DMS79 treated with DMSO at 0.1 percent for 48 hours (cell line): ENCODE results near the gene CREM.
"Not testable (repeated sequence)": the region's sequence is repeated elsewhere in the genome, so short reads cannot be mapped to it uniquely, and the experiment has no call there.

Experiments
- DNase-seq: peaks from one replicate; lab custom pipeline; 2025; lab: John Stamatoyannopoulos, UW

CREM gene

GRCh38 chr10:35194471-35194870 lies 67.8 kb downstream of the CREM start:
- DNase-seq: no peak

- no peak for DNase-seq
These were observed 68.3 kb downstream of the CREM start for GRCh38 chr10:35194906-35195305.

- peak; percentile 52 for DNase-seq
These were observed 69.0 kb downstream of the CREM start for GRCh38 chr10:35195361-35196306.

- DNase-seq: no peak
These were observed 73.8 kb downstream of the CREM start for GRCh38 chr10:35200487-35200886.

- DNase-seq: no peak
These were observed 74.6 kb downstream of the CREM start for GRCh38 chr10:35201234-35201633.

GRCh38 chr10:35202050-35202449 lies 75.4 kb downstream of the CREM start:
- no peak for DNase-seq

GRCh38 chr10:35203745-35204144 lies 77.1 kb downstream of the CREM start:
- DNase-seq: no peak

GRCh38 chr10:35204650-35205319 lies 78.1 kb downstream of the CREM start:
- no peak for DNase-seq

GRCh38 chr10:35206274-35206673 lies 79.6 kb downstream of the CREM start:
- no peak for DNase-seq

- DNase-seq: no peak
These were observed 81.9 kb downstream of the CREM start for GRCh38 chr10:35208536-35208935.

GRCh38 chr10:35208949-35209613 lies 82.4 kb downstream of the CREM start:
- DNase-seq: no peak

- DNase-seq: no peak
These were observed 84.3 kb downstream of the CREM start for GRCh38 chr10:35210961-35211360.

GRCh38 chr10:35211390-35211789 lies 84.7 kb downstream of the CREM start:
- no peak for DNase-seq

GRCh38 chr10:35212856-35213255 lies 86.2 kb downstream of the CREM start:
- DNase-seq: no peak

GRCh38 chr10:35213699-35214098 lies 87.1 kb downstream of the CREM start:
- no peak for DNase-seq

- no peak for DNase-seq
These were observed 88.0 kb downstream of the CREM start for GRCh38 chr10:35214607-35215020.

GRCh38 chr10:35215107-35215506 lies 88.5 kb downstream of the CREM start:
- no peak for DNase-seq

- peak; percentile 3 for DNase-seq
These were observed 89.8 kb downstream of the CREM start for GRCh38 chr10:35216303-35216905.

GRCh38 chr10:35216956-35217355 lies 90.3 kb downstream of the CREM start:
- DNase-seq: not testable (repeated sequence)

- peak; percentile 10 for DNase-seq
These were observed 90.8 kb downstream of the CREM start for GRCh38 chr10:35217455-35217854.

GRCh38 chr10:35218339-35218955 lies 91.8 kb downstream of the CREM start:
- DNase-seq: peak; percentile 18

GRCh38 chr10:35219292-35219691 lies 92.6 kb downstream of the CREM start:
- no peak for DNase-seq
